GM18505 (cell line): ENCODE measurements around the gene BTN2A1.
A peak's percentile ranks its signal among the peaks of the same experiment; 100 is the strongest.
"Not testable (repeated sequence)": the region's sequence is repeated elsewhere in the genome, so short reads cannot be mapped to it uniquely, and the experiment has no call there.

Source experiments
- ATAC-seq: cut with Tn5 transposase; IDR thresholded peaks from one replicate; pipeline ENCODE4 v1.9.1; 2021; ENCODE audit not compliant: unreplicated experiment
- POLR2A ChIP-seq: IDR thresholded peaks from 4 replicates; pipeline ENCODE4 v1.6.1; 2011; ENCODE audit warnings: borderline replicate concordance; ENCODE audit not compliant: insufficient read depth, insufficient read length; ENCODE audit errors: extremely low read depth

Gene BTN2A1

GRCh38 chr6:26457806-26458688 is at the start of gene BTN2A1:
TSS of gene BTN2A1 (plus strand) at chr6:26457955. CDS start at chr6:26458637, 682 bp downstream.
- ATAC-seq, result peak; percentile 89
- peak; percentile 45 for TF ChIP-seq POLR2A

GRCh38 chr6:26408828-26409730 is 48.7 kb upstream of the BTN2A1 start:
- no peak for ATAC-seq
- TF ChIP-seq POLR2A, result no peak

- no peak for ATAC-seq
- TF ChIP-seq POLR2A, result no peak
Observed at GRCh38 chr6:26411751-26412150, 46.0 kb upstream of the BTN2A1 start.

GRCh38 chr6:26412228-26412627 is 45.5 kb upstream of the BTN2A1 start:
- ATAC-seq, result no peak
- no peak for TF ChIP-seq POLR2A

GRCh38 chr6:26412954-26413353 is 44.8 kb upstream of the BTN2A1 start:
- no peak for ATAC-seq
- TF ChIP-seq POLR2A, result no peak

GRCh38 chr6:26414281-26414680 is 43.5 kb upstream of the BTN2A1 start:
- TF ChIP-seq POLR2A, result no peak
- ATAC-seq, result no peak

- no peak for TF ChIP-seq POLR2A
- no peak for ATAC-seq
Observed at GRCh38 chr6:26415036-26415614, 42.6 kb upstream of the BTN2A1 start.

GRCh38 chr6:26415791-26416190 is 42.0 kb upstream of the BTN2A1 start:
- ATAC-seq, result no peak
- TF ChIP-seq POLR2A, result no peak

- no peak for ATAC-seq
- TF ChIP-seq POLR2A, result no peak
Observed at GRCh38 chr6:26416288-26416687, 41.5 kb upstream of the BTN2A1 start.

- ATAC-seq, result not testable (repeated sequence)
Observed at GRCh38 chr6:26418077-26418476, 39.7 kb upstream of the BTN2A1 start.

- ATAC-seq, result not testable (repeated sequence)
Observed at GRCh38 chr6:26418795-26419194, 39.0 kb upstream of the BTN2A1 start.

GRCh38 chr6:26420688-26421171 is 37.0 kb upstream of the BTN2A1 start:
- TF ChIP-seq POLR2A, result no peak
- ATAC-seq, result no peak
